Uterus (tissue), 4 donors: Measurements from ENCODE around the gene ZNF24. TPM values are rescaled to one million over a fixed set of nuclear protein-coding genes. Genes with fewer than 3 reads are reported as not detected.

Experiments used
- DNase-seq, 2 donors: peaks; one replicate each; pipeline ENCODE4 v3.0.0-alpha.2; 2019 to 2020
- H3K27ac ChIP-seq, 2 donors: fragments of 200-600 bp; sonication (generic); 1 replicate in 1 of 2; 2 replicates in 1 of 2; pipeline ENCODE4 v1.5.1; 2016 to 2018
- H3K27me3 ChIP-seq, 2 donors: fragments of 200-600 bp; sonication (generic); one replicate each; pipeline ENCODE4 v1.5.1; 2018 to 2019; ENCODE audit warnings: control low read depth in 1 of 2
- H3K36me3 ChIP-seq, 2 donors: fragments of 200-600 bp; sonication (generic); one replicate each; pipeline ENCODE4 v1.5.1; 2019; ENCODE audit warnings: control low read depth in 1 of 2
- H3K4me1 ChIP-seq, 2 donors: fragments of 200-600 bp; sonication (generic); one replicate each; pipeline ENCODE4 v1.5.1; 2018 to 2019; ENCODE audit warnings: control low read depth in 1 of 2
- H3K4me3 ChIP-seq, 2 donors: fragments of 200-600 bp; sonication (generic); 1 replicate in 1 of 2; 2 replicates in 1 of 2; pipeline ENCODE4 v1.5.1; 2018 to 2019; ENCODE audit warnings: mild to moderate bottlenecking in 1 of 2
- H3K9me3 ChIP-seq, 2 donors: fragments of 200-600 bp; sonication (generic); one replicate each; pipeline ENCODE4 v1.5.1; 2019; ENCODE audit warnings: control low read depth in 1 of 2
- CTCF ChIP-seq, 4 experiments: fragments of 200-600 bp in 2 of 4; fragments of 450-650 bp in 2 of 4; sonication (generic) in 2 of 4; IDR thresholded peaks; one replicate each; pipeline ENCODE4 v1.5.1; 2016 to 2019; ENCODE audit warnings: antibody characterized with exemption in 4 of 4, mild to moderate bottlenecking in 2 of 4, moderate library complexity in 1 of 4
- POLR2A ChIP-seq, 2 donors: fragments of 450-650 bp; IDR thresholded peaks; one replicate each; pipeline ENCODE4 v1.6.1; 2016; ENCODE audit warnings: antibody characterized with exemption in 2 of 2, mild to moderate bottlenecking in 1 of 2, moderate library complexity in 1 of 2
- intact Hi-C: fragments of 100-400 bp; cut with DNase I; formaldehyde crosslinking; loops from one replicate; pipeline ENCODE4 v1.15.1; 2023; ENCODE audit warnings: low total_unique reads
- total RNA-seq, 4 donors: library from RNA; depleted of rRNA in 3 of 4; stranded (reverse); fragments of >200 nt in 3 of 4; gene quantifications; one replicate each; pipeline versions ENCODE4 v1.1.0 to v1.2.4, GENCODE V29; 2014 to 2023
- donor health status: DM: yes; HTN: yes; CAD: no.

The ZNF24 gene
- total RNA-seq, 4 donors from 2014 or later = 22.0 to 86.7 (median 42.8) TPM

- no peak for DNase-seq
- Histone ChIP-seq H3K27ac (no peak overlapping the region), H3K4me1 (no peaks in the 10 kb centered on the region), H3K36me3 (no peaks in the 10 kb centered on the region), H3K27me3 (no peaks in the 10 kb centered on the region), H3K4me3 (no peak overlapping the region), H3K9me3 (no peaks in the 10 kb centered on the region)
- TF ChIP-seq POLR2A (IDR thresholded peaks at IDR 0.05) = no peak
- TF ChIP-seq CTCF (IDR thresholded peaks at IDR 0.05) = no peak
- intact Hi-C loops = no loop called here
Observed at GRCh38 chr18:35324926-35325655, 19.1 kb downstream of the ZNF24 start.

- no peak overlapping the region for H3K27ac ChIP-seq
- no peaks in the 10 kb centered on the region for H3K9me3 ChIP-seq
- H3K4me1 ChIP-seq = no peaks in the 10 kb centered on the region
- no peak overlapping the region for H3K4me3 ChIP-seq
- no peak for DNase-seq
- no peaks in the 10 kb centered on the region for H3K27me3 ChIP-seq
- intact Hi-C loops = no loop called here
- no peaks in the 10 kb centered on the region for H3K36me3 ChIP-seq
- no peak for TF ChIP-seq POLR2A (IDR thresholded peaks at IDR 0.05)
- no peak for TF ChIP-seq CTCF (IDR thresholded peaks at IDR 0.05)
Observed at GRCh38 chr18:35322486-35323458, 21.4 kb downstream of the ZNF24 start.

GRCh38 chr18:35311496-35311895, 32.7 kb downstream of the ZNF24 start:
- Histone ChIP-seq H3K9me3 (peaks cover 0 to 15% of the 10 kb centered on the region in 2 donors), H3K4me1 (no peaks in the 10 kb centered on the region), H3K36me3 (no peaks in the 10 kb centered on the region), H3K4me3 (no peak overlapping the region), H3K27me3 (no peaks in the 10 kb centered on the region), H3K27ac (no peak overlapping the region)
- TF ChIP-seq POLR2A (IDR thresholded peaks at IDR 0.05) (no peak), CTCF (IDR thresholded peaks at IDR 0.05) (no peak)
- no peak for DNase-seq
- intact Hi-C loops = no loop called here

- no peak for DNase-seq
- intact Hi-C loops = no loop called here
- H3K9me3 ChIP-seq = peaks cover 0 to 49% of the 10 kb centered on the region in 2 donors
- no peaks in the 10 kb centered on the region for H3K4me1 ChIP-seq
- no peak overlapping the region for H3K4me3 ChIP-seq
- no peaks in the 10 kb centered on the region for H3K36me3 ChIP-seq
- no peaks in the 10 kb centered on the region for H3K27me3 ChIP-seq
- no peak overlapping the region for H3K27ac ChIP-seq
- no peak for TF ChIP-seq CTCF (IDR thresholded peaks at IDR 0.05)
- TF ChIP-seq POLR2A (IDR thresholded peaks at IDR 0.05) = no peak
Observed at GRCh38 chr18:35306588-35307250, 37.5 kb downstream of the ZNF24 start.
